Measurements from ENCODE around the gene WDR75.
A peak's percentile ranks its signal among the peaks of the same experiment; 100 is the strongest.

WDR75 gene

DNA sequence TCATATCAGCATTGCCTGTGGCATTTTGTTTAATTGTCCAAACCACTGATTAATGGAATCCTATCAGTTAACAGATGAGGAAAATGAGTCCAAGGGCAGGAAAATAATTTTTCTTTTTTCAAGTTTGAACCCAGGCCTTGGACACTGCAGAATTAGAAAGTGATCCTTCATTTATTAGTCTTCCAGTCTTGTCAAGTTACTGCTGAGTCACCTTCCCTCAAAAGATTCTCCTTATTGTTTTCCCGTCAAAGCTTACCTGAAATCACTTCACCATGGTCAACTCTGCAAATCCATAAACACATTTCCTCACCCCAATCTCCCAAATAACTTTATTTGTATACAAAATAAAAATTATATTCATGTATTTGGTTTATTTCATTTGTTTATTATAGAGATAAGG, 57.9 kb downstream of the WDR75 start:
- no peak for DNase-seq (ENCODE audit: low read depth, low spot score)

DNA sequence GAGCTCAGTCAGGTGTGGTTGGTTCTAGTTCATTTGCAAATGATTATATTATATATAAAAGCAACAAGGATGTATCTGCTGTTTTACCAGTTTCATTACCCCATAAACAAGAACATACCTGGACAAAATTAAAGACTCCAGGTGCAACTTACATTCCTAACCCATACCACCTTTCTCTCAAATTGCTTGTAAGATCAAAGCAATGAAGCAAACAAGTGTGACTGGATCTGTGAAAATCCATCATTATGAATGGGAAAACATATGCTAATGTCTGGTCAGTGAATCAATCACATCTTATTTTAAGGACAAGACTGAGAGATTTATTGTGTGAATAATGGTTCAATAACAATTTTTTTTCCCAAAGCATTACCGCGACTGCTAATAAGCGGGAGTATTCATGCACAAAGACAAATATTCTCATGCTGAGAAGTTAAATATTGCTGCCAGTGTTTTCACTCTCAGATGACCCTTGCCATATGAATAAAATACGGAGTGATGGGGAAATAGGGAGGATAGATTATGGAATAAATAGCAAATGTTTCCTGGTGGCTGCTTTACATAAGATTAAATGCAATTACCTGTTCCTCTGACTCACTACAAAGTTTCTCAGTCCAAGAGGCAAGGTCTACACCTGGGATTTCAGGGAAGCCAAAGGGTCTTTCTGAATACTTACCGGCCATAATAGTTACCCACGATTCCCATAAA, 59.3 kb downstream of the WDR75 start:
- DNase-seq (ENCODE audit: low read depth, low spot score), result no peak

DNA sequence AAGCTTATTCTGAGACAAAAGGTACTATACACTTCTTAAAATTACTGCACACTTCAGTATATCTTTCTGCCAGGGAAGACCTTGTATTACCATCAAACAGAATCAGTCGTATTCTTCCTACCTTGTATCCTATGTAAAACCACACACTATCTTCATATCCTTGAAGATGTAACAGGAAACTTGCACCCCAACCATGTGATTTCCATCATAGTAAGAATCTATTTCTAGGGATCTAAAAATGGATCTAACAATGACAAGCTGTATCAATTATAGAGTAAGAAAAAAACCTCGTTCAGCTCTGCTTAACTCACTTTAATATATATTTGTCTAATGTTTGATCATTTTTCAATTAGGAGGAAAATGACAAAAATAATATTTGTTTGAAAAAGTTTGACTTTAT, 60.2 kb downstream of the WDR75 start:
- DNase-seq (ENCODE audit: low read depth, low spot score), result no peak

DNA sequence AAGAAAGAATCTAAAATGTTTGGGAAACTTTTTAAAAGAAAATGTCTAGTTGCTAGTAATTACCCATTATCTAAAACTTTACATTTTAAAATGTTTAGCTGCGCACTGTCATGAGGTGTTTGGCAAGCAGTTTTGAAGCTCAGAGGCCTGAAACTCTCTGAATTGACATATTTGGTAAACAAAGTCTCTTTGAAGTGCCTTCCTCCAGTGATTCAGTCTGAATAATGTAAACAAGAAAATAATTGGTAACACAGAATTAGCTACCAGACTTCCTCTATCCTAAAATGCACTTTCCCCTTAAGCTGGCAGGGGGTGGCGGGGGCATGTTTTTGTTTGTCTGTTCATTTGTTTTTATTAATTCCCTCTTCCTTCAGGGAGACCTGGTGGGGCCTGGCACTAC, 61.4 kb downstream of the WDR75 start:
- DNase-seq (ENCODE audit: low read depth, low spot score), result peak; percentile 46

DNA sequence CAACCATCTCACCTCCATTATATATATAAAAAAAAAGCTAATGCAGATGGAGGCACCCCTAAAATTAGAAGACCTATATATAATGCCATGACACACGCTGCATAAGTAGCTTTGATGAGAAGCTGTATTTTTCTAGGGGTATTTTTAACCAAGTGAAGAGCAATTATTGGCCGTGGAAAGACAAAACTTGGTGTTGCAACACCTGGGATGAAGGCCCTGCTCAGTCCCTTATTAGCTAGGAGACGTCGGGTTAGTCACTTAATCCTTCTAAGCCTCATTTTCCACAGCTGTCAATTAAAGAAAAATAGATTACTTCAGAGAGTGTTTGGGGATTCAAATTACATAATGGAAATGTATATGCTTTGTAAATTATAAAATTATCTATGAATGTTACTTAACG, 63.0 kb downstream of the WDR75 start:
- no peak for DNase-seq (ENCODE audit: low read depth, low spot score)

DNA sequence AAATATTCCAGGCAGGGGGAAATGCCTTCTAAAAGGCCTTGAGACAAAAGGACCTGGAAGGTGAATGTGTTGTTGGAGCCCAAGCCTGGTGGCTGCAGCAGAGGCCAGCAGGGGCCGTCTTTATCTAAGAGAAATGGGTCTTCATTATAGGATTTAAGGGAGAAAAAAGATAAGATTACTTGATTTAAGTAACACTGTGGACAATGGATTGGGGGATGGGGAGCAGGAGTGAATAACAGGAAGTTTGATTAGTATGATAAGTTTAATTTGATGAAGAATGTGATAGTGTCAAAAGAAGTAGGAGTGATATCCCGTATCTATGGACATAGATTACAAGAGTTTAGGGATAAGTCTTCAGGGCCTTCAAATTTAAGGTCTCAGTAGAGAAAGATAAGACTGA, 64.2 kb downstream of the WDR75 start:
- DNase-seq (ENCODE audit: low read depth, low spot score), result no peak

DNA sequence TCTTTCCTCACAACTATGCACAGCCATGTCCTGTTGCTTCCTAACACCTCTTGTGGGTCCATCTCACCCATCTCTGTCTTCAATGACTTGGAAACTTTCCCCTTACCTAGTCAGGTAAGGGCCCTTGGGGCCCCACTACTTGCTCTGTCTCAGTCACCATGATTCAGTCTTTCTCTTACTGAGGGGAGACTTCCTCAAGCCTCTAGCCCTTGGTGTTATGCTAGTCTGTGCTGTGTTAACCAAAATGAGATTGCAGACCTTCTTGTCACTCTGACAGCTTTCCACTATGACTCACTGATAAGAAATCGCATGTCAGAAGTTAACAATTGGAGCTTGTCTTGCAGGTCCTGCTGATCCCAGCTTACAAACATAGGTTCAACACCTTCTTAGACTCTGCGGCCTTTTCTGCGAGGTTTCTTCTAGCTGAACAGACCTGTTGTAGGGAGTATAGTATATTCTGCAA, 65.3 kb downstream of the WDR75 start:
- DNase-seq (ENCODE audit: low read depth, low spot score), result peak; percentile 59

DNA sequence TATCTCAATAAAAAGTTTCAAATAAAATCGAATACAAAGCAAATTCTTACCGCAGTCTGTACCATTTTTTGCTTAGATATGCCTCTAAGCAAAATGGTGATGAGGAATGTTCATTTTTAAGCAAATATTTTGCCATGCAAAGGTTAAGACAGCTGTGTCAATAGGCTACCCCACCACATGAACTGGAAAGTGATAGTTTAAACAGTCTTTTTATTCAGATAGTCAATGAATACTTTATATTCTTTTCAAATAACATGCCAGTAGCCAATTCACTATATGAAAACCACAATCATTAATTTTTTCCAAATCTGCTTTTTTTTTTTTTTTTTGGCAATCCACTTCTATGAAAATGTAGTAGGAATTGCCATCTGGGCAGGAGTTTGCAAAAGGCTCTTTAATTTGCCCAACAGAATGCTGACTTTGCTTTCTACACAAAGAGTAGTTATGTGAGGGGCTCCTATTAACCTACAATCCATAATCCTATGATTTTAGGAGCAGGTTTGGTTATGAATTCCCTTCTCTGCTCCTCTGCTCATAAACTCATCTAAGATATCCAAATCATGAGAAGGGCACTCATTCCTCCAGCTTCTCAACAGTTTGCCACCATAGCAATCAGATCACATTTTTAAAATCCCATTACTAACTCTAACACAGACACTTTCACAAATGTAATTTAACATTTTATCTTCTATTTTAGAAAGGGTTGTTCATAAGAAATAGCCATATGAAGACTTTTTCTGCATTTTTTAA, 70.1 kb downstream of the WDR75 start:
- DNase-seq (ENCODE audit: low read depth, low spot score), result no peak

DNA sequence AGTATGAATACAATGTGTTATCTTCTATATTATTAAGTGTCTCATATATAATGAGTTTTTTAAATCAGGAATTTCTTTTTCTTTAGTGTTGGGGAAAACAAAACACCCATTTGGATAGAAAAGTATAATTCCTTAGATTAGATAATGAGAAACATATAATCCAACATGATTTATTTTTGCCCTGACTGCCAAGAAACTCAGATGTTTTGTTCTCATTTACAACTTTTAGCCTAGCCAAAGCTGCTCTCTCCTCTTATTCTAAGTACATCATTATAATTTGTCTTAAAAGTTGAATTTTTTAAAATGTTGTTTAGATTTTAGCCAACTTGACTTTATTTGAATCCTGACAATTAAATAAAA, 70.7 kb downstream of the WDR75 start:
- no peak for DNase-seq (ENCODE audit: low read depth, low spot score)

DNA sequence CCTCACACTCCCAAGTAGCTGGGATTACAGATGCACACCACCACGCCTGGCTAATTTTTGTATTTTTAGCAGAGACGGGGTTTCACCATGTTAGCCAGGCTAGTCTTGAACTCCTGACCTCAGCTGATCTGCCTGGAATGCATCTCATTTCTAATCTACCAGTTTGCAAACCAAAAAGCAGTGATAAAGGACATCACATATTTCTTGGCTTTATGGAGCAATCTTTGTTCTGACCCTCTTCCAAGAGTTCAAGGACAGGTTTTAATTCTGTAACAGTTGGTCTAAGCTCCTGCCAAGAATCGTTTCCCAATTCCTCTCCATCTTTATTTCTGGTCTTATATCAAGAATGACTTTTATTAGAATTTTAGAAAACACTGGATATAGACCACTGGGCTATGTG, 71.6 kb downstream of the WDR75 start:
- DNase-seq (ENCODE audit: low read depth, low spot score), result no peak

DNA sequence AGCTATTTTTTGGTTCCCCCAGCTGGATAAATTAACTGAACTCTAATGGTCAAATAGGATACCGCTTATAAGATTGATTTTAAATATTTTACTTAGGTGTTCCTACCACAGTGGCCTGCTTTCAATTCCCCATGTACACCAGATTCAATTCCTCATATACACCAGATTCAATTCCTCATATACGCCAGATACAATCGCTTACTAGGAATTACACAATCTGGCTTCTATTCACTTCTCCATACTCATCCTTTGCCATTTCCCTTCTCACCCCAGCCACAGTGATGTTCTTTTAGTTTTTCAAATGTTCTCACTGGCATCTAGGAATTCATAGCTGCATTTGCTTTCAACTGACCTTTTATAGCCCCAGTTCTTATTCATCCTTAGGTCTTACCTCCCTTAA, 72.8 kb downstream of the WDR75 start:
- DNase-seq (ENCODE audit: low read depth, low spot score), result no peak

DNA sequence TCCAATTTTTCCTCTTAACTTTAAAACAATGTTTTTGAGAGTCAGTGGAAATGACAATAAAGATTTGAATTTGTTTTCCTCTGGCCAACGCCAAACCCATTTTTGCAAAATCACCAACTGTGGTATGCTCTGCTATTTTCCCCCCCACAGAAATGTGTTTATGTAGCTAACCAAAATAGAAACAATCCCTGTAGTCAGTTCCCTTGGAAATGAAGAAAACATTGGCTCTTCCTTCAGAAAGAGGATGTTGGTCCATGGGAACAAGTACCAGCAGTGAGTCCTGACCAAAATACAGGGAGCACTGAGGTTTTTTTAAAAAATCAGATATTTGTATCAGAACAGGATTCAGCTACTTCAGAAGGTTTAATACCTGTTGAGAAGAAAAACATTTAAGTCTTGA, 74.0 kb downstream of the WDR75 start:
- no peak for DNase-seq (ENCODE audit: low read depth, low spot score)

DNA sequence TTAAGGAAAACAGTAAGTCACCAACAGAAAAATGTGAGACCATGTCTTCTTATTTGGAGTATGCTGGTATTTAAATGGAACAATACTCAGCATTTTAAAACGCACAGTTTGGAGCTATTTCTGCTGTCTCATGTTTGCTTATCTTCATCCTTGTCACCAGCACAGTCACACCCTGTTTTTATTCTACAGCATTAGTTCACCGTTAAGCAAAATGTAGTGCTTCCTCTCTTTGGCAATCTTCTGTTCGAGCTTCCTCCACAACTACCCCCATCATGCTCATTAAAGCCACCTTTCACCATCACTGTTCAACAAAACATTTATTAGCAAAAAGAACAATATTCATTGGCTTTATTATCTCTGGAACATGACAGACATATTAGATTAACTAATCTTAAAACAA, 75.3 kb downstream of the WDR75 start:
- no peak for DNase-seq (ENCODE audit: low read depth, low spot score)

DNA sequence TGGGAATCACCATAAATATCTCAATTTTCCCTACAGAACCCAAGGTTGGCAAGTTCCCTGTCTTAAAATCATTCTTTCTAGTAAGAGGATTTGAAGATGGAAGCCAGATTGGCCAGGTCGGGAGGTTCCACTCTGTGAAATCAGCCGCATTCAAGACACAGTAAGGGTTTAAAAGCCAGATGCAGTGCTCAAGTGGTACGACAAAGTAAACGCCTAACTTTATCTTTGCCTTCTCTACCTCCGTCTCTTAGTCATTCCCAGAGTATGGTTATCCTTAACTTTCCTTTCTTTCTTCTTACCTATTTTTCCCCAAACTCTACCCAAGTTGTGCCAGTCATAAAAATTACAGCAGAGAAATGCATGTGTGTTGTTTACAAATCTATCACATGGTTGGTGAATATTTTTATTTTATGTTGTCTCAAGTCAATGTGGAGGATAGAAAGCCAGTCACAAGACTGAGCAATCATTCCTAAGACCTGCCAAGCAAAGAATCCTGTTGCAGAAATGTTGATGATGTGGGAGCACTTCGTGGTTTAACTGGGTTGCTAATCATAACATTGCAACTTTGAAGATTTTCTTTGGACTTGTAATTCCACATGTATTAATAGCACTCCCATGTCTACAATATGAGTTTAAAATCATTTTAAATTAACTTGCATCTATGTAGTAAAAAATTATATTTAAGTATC, 76.7 kb downstream of the WDR75 start:
- no peak for DNase-seq (ENCODE audit: low read depth, low spot score)

DNA sequence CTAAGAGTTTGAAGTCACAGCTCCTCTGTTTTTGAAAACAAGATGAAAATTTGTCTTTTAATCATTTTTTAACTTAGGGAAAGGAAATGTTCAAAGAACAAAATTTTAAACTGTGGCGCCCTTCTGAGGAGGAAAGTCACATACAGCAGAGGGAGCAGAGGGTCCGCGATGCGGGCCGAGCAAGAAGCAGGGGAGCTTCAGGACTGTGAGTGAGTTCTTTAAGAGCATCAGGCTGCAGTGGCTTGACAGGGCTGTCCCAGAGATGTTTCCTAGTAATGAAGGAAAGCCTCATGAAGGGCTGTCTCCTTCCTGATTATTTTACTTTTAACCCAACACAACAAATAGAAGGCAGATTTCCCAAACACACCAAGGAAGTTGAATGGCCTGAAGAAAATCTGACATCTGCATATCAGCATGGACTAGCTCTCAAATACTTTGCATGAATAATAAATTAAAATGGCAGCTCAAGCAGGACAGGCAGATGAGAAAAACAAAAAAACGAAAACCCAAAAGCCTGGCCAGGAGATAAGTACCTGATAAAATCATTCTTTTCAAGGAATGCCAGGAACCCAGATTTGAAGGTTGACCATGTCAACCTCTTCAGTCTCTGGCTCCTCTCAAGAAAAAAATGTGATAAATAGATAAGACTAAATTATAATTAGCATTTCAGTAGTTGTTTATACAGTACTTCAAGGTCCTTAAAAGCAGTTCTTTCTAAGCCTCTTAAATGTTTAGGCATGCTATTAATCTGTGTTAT, 78.5 kb downstream of the WDR75 start:
- DNase-seq (ENCODE audit: low read depth, low spot score), result no peak

DNA sequence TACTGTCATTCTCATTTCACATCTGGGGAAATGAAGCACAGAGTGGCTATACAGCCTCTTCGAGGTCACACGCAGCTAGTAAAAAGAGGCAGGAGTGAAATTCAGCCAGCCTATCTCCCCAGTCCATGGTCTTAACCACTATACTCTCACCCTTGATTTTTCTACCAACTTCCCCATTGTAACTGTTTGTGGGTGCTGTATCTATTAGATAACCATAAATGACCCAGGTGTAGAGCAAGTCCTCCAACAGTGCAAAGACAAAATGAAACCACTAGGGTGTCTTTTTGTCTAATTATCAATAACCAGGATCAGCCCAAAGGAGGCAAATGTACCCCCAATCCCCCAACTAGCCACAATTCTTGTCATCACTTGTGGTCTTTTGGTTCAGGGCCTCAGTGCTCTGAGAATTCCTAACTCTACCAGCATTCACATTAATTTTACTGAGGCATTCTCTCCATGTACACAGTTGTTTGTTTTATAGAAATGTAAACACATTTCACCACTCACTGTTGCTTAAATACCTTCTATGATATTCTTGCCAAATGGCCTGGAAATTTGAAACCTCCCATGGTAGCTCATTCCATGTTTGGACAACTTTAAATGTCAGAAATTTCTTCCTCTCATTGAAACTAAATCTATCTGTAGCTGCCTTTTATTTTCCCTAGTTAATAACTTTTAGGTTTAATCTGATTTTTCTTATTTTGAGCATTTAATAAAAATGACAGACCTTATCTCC, 80.6 kb downstream of the WDR75 start:
- DNase-seq (ENCODE audit: low read depth, low spot score), result no peak

DNA sequence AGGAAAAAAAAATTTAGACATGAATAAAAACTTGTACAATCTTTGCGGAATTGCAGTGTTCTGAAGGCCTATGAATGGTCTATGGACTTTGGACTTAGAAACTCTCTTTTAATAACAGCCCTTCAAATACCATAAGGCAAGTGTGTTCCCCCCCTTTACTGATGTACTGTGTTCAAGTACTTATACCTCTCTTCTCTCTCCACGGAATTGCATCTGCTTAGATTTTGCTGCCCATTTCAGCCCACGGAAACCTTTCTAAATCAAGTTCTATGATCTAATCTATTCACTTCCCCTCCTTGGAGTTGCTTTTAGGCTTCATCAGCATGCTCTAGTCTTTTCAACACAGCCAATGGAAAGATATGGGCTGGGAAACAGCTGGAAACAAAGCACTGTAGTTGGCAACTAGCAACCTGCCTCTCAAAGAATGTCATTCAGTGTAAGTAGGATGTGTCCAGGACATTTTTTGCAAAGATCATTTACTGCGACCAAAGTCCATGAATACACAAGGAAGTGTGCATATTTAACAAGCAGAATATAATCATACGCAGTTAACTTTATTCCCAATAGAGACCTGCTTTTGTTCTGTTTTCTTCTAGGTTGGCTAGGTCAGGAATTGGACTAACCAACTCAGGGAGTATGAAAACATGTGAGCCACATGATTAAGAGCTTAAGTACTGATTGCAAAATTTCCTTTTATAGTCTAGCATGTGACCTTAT, 81.3 kb downstream of the WDR75 start:
- no peak for DNase-seq (ENCODE audit: low read depth, low spot score)

DNA sequence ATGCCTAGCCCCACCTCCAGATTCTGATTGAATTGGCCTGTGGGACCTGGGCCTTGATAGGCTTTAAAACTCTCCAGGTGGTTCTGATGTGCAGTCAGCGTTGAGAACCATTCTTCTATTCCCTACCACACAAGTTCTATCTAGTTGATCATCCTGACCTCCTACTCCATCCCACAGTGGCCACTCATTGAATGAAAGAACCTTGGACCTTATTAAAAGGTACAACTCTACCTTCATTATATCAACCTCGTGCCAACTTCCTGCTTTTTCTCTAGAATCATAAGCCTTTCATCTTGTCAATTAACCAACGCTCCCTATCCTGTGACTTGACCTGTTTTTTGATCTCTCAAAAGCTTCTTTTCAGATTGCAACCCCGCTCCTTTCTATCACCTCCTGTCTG, 83.5 kb downstream of the WDR75 start:
- no peak for DNase-seq (ENCODE audit: low read depth, low spot score)
